HEK293 (cell line): ENCODE results near the gene CYP2B6.

Experiments used
- GFI1B ChIP-seq: fragments of 450-650 bp; formaldehyde crosslinking; IDR thresholded peaks from 2 replicates; pipeline ENCODE4 v1.5.1; 2016; ENCODE audit warnings: missing biosample characterization, missing genetic modification characterization
- RBAK ChIP-seq: fragments of 450-650 bp; formaldehyde crosslinking; IDR thresholded peaks from 2 replicates; pipeline ENCODE4 v1.5.1; 2016; ENCODE audit warnings: missing biosample characterization, missing genetic modification characterization
- TCF7L2 ChIP-seq: IDR thresholded peaks from 2 replicates; pipeline ENCODE4 v1.6.1; 2011; ENCODE audit warnings: low read depth, mild to moderate bottlenecking, inconsistent platforms, low read length, moderate library complexity, borderline replicate concordance
- ZNF670 ChIP-seq: fragments of 450-650 bp; formaldehyde crosslinking; IDR thresholded peaks from 2 replicates; pipeline ENCODE4 v1.5.1; 2016; ENCODE audit warnings: missing biosample characterization, missing genetic modification characterization, low read depth
- ZXDB ChIP-seq: fragments of 450-650 bp; formaldehyde crosslinking; IDR thresholded peaks from 2 replicates; pipeline ENCODE4 v1.5.1; 2016; ENCODE audit warnings: missing biosample characterization, missing genetic modification characterization
- TF ChIP-seq, protein P1 (sequence below): fragments of 450-650 bp; formaldehyde crosslinking; IDR thresholded peaks from 2 replicates; pipeline ENCODE4 v1.5.1; 2016; ENCODE audit warnings: missing biosample characterization, missing genetic modification characterization
- TF ChIP-seq, protein P2 (sequence below): fragments of 450-650 bp; formaldehyde crosslinking; IDR thresholded peaks from 2 replicates; pipeline ENCODE4 v1.5.1; 2016; ENCODE audit warnings: missing biosample characterization, missing genetic modification characterization, borderline replicate concordance

DNA sequence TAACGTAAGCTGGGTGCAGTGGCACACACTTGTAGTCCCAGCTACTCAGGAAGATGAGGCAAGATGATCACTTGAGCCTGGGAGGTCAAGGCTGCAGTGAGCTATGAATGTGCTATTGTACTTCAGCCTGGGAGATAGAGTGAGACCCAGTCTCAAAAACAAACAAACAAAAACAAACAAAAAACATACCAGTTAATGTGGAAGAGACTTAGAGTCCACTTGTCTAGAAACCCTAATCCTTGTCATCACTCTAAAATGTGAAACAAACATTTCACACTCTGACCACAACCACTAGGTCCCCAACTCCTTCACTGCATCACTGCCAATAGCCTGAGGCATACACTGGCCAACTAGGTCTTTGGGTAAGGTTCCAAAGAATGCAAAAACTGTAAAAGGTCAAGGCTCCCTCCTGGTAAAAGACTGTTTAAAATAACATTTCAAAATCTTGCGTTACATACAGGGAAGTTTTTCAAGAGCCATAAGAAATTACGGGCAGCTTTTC is 28.6 kb upstream of the CYP2B6 start:
- TF ChIP-seq, protein P1, sequence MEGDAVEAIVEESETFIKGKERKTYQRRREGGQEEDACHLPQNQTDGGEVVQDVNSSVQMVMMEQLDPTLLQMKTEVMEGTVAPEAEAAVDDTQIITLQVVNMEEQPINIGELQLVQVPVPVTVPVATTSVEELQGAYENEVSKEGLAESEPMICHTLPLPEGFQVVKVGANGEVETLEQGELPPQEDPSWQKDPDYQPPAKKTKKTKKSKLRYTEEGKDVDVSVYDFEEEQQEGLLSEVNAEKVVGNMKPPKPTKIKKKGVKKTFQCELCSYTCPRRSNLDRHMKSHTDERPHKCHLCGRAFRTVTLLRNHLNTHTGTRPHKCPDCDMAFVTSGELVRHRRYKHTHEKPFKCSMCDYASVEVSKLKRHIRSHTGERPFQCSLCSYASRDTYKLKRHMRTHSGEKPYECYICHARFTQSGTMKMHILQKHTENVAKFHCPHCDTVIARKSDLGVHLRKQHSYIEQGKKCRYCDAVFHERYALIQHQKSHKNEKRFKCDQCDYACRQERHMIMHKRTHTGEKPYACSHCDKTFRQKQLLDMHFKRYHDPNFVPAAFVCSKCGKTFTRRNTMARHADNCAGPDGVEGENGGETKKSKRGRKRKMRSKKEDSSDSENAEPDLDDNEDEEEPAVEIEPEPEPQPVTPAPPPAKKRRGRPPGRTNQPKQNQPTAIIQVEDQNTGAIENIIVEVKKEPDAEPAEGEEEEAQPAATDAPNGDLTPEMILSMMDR: no peak
- TF ChIP-seq GFI1B (tag by site-specific recombination) (no peak), ZNF670 (tag by site-specific recombination) (no peak), RBAK (tag by site-specific recombination) (no peak), TCF7L2 (no peak), ZXDB (tag by site-specific recombination) (no peak)
- TF ChIP-seq, protein P2, sequence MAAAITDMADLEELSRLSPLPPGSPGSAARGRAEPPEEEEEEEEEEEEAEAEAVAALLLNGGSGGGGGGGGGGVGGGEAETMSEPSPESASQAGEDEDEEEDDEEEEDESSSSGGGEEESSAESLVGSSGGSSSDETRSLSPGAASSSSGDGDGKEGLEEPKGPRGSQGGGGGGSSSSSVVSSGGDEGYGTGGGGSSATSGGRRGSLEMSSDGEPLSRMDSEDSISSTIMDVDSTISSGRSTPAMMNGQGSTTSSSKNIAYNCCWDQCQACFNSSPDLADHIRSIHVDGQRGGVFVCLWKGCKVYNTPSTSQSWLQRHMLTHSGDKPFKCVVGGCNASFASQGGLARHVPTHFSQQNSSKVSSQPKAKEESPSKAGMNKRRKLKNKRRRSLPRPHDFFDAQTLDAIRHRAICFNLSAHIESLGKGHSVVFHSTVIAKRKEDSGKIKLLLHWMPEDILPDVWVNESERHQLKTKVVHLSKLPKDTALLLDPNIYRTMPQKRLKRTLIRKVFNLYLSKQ (tag by site-specific recombination): no peak
